HL-60 (cell line): Measurements from ENCODE around the gene FOXL2.
A peak's percentile ranks its signal among the peaks of the same experiment; 100 is the strongest.

Source experiments
- DNase-seq, 2 experiments: peaks; one replicate each; pipeline ENCODE4 v3.0.0-alpha.2; 2010 to 2020; ENCODE audit warnings: low read depth in 1 of 2, low spot score in 1 of 2
- H3K27ac ChIP-seq: fragments of 250-450 bp; sonication (Bioruptor Pico); replicated peaks from 2 replicates; pipeline ENCODE4 v1.5.1; 2020; ENCODE audit warnings: mild to moderate bottlenecking, moderate library complexity
- H3K27me3 ChIP-seq: fragments of 250-450 bp; sonication (Bioruptor Pico); 2 replicates; pipeline ENCODE4 v1.5.1; 2021; ENCODE audit warnings: mild to moderate bottlenecking, moderate library complexity; ENCODE audit not compliant: insufficient read depth, poor library complexity, severe bottlenecking
- H3K4me3 ChIP-seq: replicated peaks from 2 replicates; pipeline ENCODE4 v1.5.1; 2011; ENCODE audit warnings: mild to moderate bottlenecking, control low read depth, low read length; ENCODE audit not compliant: insufficient read depth
- GABPA ChIP-seq: IDR thresholded peaks from 2 replicates; pipeline ENCODE4 v1.6.1; 2012; ENCODE audit warnings: low read depth
- POLR2AphosphoS5 ChIP-seq: IDR thresholded peaks from 2 replicates; pipeline ENCODE4 v1.6.1; 2012; ENCODE audit warnings: low read depth
- SPI1 ChIP-seq: IDR thresholded peaks from 2 replicates; pipeline ENCODE4 v1.6.1; 2012; ENCODE audit warnings: low read depth, mild to moderate bottlenecking, borderline replicate concordance
- TF ChIP-seq, protein P1 (sequence below): IDR thresholded peaks from one replicate; pipeline ENCODE4 v1.5.1; 2011; ENCODE audit warnings: low read length, control low read depth, inconsistent platforms; ENCODE audit not compliant: insufficient read depth
- TF ChIP-seq, protein P2 (sequence below): IDR thresholded peaks from 2 replicates; pipeline ENCODE4 v1.6.1; 2012; ENCODE audit warnings: low read depth; ENCODE audit not compliant: insufficient replicate concordance

FOXL2 gene

DNA sequence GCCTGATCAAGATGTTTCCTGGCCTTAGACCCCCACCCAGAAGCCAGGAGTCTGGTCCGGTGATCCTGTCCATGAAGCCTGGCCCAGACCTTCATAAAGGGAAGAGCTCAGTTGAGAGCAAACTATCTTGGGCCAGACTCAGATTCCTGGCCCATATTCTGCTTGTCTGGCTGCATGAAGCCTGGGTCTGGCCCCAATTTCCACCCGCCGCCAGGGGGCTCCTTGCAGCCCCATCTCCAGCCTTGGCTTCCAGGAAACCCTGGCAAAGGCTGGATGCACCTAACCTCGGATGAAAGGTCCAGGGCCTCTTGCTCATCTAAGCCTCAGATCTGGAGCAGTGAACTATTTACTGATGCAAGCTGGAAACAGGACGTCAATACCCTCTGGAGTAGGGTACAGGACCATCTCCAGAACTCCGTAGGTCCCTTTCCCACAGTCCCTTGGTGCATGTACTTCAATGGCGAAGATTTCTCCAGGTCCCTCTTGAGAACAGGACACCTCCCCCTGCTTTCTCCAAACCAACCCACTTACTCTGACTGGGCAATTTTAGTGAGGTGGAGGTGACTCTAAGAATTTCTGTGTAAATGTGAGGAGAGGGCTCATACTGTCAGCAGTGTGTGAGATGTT is 5.6 kb downstream of the FOXL2 start:
- H3K27ac ChIP-seq, result no peak overlapping the region
- H3K27me3 ChIP-seq, result peaks cover 89% of the 10 kb centered on the region
- DNase-seq, result no peak
- H3K4me3 ChIP-seq, result no peak overlapping the region
- TF ChIP-seq, protein P1, sequence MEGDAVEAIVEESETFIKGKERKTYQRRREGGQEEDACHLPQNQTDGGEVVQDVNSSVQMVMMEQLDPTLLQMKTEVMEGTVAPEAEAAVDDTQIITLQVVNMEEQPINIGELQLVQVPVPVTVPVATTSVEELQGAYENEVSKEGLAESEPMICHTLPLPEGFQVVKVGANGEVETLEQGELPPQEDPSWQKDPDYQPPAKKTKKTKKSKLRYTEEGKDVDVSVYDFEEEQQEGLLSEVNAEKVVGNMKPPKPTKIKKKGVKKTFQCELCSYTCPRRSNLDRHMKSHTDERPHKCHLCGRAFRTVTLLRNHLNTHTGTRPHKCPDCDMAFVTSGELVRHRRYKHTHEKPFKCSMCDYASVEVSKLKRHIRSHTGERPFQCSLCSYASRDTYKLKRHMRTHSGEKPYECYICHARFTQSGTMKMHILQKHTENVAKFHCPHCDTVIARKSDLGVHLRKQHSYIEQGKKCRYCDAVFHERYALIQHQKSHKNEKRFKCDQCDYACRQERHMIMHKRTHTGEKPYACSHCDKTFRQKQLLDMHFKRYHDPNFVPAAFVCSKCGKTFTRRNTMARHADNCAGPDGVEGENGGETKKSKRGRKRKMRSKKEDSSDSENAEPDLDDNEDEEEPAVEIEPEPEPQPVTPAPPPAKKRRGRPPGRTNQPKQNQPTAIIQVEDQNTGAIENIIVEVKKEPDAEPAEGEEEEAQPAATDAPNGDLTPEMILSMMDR, result peak; percentile 31
- TF ChIP-seq SPI1, result no peak

GRCh38 chr3:138940446-138940845 is 6.5 kb downstream of the FOXL2 start:
- TF ChIP-seq POLR2AphosphoS5 (no peak), GABPA (no peak), SPI1 (no peak)
- TF ChIP-seq, protein P1, result no peak
- TF ChIP-seq, protein P2, sequence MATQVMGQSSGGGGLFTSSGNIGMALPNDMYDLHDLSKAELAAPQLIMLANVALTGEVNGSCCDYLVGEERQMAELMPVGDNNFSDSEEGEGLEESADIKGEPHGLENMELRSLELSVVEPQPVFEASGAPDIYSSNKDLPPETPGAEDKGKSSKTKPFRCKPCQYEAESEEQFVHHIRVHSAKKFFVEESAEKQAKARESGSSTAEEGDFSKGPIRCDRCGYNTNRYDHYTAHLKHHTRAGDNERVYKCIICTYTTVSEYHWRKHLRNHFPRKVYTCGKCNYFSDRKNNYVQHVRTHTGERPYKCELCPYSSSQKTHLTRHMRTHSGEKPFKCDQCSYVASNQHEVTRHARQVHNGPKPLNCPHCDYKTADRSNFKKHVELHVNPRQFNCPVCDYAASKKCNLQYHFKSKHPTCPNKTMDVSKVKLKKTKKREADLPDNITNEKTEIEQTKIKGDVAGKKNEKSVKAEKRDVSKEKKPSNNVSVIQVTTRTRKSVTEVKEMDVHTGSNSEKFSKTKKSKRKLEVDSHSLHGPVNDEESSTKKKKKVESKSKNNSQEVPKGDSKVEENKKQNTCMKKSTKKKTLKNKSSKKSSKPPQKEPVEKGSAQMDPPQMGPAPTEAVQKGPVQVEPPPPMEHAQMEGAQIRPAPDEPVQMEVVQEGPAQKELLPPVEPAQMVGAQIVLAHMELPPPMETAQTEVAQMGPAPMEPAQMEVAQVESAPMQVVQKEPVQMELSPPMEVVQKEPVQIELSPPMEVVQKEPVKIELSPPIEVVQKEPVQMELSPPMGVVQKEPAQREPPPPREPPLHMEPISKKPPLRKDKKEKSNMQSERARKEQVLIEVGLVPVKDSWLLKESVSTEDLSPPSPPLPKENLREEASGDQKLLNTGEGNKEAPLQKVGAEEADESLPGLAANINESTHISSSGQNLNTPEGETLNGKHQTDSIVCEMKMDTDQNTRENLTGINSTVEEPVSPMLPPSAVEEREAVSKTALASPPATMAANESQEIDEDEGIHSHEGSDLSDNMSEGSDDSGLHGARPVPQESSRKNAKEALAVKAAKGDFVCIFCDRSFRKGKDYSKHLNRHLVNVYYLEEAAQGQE, result no peak
- no peak overlapping the region for H3K27ac ChIP-seq
- H3K4me3 ChIP-seq, result no peak overlapping the region
- peaks cover 97% of the 10 kb centered on the region for H3K27me3 ChIP-seq
- no peak for DNase-seq

- TF ChIP-seq, protein P2, result no peak
- TF ChIP-seq GABPA (no peak), SPI1 (no peak), POLR2AphosphoS5 (no peak)
- TF ChIP-seq, protein P1, result no peak
- Histone ChIP-seq H3K4me3 (peak overlapping the region; percentile 15; the same call in 1 of the 2 replicates), H3K27me3 (peaks cover 94% of the 10 kb centered on the region), H3K27ac (no peak overlapping the region)
- no peak for DNase-seq
Observed at GRCh38 chr3:138939561-138940241, 7.2 kb downstream of the FOXL2 start.
